ENCODE results near the gene AFDN.

Gene AFDN

DNA sequence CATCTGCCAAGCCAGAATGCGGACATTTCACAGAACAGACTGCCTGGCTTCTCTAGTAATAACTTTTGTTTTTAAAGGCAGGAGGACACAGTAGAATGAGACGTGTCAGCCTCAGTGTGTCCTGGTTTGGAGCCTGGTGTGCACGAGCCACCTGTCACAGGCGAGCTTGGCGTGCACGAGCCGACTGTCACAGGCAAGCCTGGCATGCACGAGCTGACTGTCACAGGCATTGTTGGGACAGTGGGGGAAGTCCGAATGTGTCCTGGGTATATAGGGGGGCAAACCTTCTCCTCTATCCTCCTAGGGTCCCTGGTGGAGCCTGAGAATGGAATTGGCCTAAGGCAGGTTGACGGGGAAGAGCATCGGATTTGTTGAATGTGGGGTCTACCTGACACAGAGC lies 178.2 kb downstream of the AFDN start:
- no peak for DNase-seq (ENCODE audit: low read depth)
- H3K4me3 ChIP-seq (ENCODE audit: low read depth, low read length), result no peak overlapping the region
- TF ChIP-seq, protein P1, sequence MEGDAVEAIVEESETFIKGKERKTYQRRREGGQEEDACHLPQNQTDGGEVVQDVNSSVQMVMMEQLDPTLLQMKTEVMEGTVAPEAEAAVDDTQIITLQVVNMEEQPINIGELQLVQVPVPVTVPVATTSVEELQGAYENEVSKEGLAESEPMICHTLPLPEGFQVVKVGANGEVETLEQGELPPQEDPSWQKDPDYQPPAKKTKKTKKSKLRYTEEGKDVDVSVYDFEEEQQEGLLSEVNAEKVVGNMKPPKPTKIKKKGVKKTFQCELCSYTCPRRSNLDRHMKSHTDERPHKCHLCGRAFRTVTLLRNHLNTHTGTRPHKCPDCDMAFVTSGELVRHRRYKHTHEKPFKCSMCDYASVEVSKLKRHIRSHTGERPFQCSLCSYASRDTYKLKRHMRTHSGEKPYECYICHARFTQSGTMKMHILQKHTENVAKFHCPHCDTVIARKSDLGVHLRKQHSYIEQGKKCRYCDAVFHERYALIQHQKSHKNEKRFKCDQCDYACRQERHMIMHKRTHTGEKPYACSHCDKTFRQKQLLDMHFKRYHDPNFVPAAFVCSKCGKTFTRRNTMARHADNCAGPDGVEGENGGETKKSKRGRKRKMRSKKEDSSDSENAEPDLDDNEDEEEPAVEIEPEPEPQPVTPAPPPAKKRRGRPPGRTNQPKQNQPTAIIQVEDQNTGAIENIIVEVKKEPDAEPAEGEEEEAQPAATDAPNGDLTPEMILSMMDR (conservative IDR thresholded peaks at IDR 0.05; ENCODE audit: low read depth, low read length), result no peak

DNA sequence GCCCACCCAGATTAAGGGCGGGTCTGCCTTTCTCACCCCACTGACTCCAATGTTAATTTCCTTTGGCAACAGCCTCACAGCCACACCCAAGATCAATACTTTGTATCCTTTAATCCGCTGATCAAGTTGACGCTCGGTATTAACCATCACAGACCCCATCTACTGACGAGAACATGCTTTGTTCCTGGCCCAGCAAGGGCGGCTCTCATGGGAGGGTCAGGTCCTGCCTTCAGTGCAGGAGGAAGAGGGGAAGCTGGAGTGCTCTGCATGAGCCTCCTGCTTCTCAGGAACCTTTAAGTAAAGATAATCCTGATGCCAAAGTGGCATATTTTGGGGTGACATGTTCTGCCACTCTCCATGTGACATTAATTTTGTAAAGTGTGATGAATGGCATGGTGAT lies 179.1 kb downstream of the AFDN start:
- no peak for DNase-seq (ENCODE audit: low read depth)
- TF ChIP-seq, protein P1 (conservative IDR thresholded peaks at IDR 0.05; ENCODE audit: low read depth, low read length), result no peak
- no peak overlapping the region for H3K4me3 ChIP-seq (ENCODE audit: low read depth, low read length)

DNA sequence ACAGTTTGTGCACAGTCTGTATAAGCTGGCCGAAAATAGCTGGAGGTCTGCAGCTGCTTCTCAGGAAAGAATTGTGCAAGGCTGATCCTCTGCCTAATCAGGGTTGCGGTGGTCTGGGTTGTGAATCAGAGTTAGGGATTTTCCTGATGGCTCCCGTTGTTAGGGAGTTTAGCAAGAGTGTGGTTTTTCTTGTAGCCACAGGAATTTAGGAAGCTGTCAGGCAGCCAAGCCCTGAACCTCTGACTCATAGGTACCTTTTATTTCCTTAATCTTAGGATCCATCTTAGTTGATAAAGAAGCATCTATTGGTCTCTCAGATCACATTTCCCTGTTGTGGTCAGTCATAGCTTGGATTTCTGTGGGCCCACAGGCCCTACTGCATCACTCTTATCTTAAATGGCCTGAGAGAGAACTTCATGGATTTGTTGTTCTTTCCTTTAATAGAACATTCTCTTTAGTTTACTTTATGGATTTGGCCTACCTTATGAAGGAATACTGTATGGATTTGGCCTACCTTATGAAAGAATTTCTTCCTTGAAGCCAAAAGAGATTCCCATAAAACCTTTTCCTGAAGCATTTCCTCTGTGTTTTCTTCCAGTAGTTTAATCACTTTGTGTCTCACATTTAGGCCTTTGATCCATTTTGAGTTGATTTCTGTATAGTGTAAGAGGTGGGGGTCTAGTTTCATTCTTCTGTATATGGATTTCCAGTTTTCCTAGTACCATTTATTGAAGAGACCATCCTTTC lies 181.1 kb downstream of the AFDN start:
- no peak overlapping the region for H3K4me3 ChIP-seq (ENCODE audit: low read depth, low read length)
- peak; percentile 100 for DNase-seq (ENCODE audit: low read depth)
- TF ChIP-seq, protein P1 (conservative IDR thresholded peaks at IDR 0.05; ENCODE audit: low read depth, low read length), result no peak

DNA sequence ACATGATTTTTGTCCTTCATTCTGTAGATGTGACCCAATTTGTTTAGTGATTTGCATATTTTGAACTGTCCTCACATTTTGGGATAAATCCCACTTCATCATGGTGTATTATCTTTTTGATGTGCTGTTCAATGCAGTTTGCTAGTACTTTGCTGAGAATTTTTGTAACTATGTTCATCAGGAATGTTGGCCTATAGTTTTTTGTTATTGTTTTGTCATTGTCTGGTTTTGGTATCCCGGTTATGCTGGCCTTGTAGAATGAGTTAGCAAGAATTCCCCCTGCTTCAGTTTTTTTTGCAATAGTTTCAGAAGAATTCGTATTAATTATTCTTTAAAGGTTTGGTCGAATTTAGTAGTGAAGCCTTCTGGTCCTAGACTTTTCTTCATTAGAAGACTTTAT lies 182.6 kb downstream of the AFDN start:
- TF ChIP-seq, protein P1 (conservative IDR thresholded peaks at IDR 0.05; ENCODE audit: low read depth, low read length), result no peak
- no peak overlapping the region for H3K4me3 ChIP-seq (ENCODE audit: low read depth, low read length)
- DNase-seq (ENCODE audit: low read depth), result peak; percentile 31

DNA sequence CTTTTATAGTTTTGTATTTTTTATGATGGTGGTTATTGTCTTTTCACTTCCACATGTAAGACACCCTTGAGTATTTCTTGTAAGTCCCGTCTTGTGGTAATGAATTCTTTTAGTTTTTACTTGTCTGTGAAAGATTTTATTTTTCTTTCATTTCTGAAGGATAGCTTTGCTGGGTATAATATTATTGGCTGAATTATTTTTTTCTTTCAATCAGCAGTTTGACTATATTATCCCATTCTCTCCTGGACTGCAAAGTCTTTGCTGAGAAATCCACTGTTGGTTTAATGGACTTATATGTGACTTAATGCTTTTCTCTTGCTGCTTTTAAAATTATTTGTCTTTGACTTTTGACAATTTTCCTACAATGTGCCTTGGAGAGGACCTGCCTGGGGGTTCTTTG lies 184.6 kb downstream of the AFDN start:
- TF ChIP-seq, protein P1 (conservative IDR thresholded peaks at IDR 0.05; ENCODE audit: low read depth, low read length), result no peak
- H3K4me3 ChIP-seq (ENCODE audit: low read depth, low read length), result no peak overlapping the region
- no peak for DNase-seq (ENCODE audit: low read depth)

DNA sequence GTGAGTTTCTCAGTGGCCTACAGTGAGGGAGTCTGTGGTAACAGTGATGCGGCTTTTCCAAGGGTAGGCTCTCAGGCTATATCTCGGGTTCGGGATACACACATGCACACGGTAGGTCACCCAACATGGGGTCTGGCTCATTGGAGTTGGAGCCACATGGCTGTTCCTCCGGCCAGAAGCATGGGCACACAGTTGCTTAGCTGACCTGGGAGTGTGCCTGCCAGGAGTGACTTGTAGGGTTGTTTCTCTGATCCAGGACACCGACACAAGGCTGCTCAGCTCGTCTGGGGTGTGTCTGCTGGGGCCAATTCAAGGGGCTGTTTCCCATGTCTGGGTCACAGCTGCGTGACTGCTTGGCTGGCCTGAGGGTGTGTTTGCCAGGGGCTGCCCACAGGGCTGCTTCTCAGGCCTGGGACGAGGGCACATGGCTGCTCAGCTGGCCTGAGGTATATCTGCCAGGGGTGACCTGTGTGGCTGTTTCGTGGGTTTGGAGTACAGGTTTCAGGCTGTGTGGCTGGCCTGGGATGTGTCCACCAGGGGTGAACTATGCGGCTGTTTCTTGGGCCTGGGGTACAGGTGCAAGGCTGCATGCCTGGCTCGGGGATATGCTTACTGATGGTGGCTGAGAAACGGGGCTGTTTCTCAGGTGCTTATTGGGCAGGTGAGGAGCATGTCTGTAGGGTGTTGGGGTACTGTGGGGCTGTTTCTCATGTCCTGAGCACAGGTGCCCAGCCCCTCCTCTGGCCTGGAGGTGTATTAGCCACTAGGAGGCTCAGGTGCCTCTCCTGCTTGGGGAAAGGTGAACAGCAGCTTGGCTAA lies 185.9 kb downstream of the AFDN start:
- TF ChIP-seq, protein P1 (conservative IDR thresholded peaks at IDR 0.05; ENCODE audit: low read depth, low read length), result no peak
- DNase-seq (ENCODE audit: low read depth), result no peak
- no peak overlapping the region for H3K4me3 ChIP-seq (ENCODE audit: low read depth, low read length)

Measured in choroid plexus epithelial cell (primary cell).